NCI-H2029 treated with DMSO at 0.1 percent for 48 hours (cell line): Measurements from ENCODE around the gene MAP3K7.
A peak's percentile ranks its signal among the peaks of the same experiment; 100 is the strongest.

Experiments
- DNase-seq: peaks from one replicate; lab custom pipeline; 2025; lab: John Stamatoyannopoulos, UW

MAP3K7 gene

DNA sequence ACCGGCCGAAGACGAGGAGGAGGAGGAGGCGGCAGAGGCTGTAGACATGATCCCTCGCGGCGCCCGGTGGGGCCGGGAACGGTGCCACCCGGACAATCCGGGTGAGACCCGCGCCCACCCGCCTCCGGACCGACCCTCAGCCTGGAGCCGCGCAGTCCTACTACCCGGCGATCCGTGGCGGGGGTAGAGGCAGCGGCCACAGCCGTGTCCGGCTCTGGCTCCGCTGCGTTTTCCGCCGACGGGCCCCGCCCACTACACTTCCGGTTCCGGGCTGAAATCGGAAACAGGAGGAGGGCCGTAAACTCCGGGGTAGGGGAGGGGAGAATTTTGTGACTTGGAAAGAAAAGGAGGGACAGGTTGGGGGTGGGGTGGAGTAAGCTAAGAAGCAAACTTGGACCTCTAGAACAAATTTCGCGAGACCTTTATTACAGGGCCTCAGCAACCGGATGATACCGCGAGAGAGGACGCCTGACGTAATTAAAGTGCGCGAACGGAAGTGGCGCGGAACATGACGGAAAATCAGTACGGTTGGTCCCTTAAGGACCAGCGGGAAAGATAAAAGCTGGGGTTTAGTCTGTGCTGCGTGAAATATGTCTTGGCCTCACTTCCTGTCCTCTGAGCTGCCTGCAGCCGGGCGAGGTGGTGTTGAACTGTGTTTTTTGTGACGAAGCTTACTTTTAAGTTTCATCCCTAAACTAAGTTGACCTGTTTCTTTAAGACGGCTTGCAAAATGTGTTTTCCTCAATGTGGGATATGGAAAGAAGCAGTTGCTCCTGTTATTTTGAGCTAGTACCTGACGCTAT, at the start of gene MAP3K7:
TSS of gene MAP3K7 (minus strand) at position 237 of the 803 bp plus-strand sequence. CDS start at position 48, 189 bp downstream.
- DNase-seq = peak; percentile 89

DNA sequence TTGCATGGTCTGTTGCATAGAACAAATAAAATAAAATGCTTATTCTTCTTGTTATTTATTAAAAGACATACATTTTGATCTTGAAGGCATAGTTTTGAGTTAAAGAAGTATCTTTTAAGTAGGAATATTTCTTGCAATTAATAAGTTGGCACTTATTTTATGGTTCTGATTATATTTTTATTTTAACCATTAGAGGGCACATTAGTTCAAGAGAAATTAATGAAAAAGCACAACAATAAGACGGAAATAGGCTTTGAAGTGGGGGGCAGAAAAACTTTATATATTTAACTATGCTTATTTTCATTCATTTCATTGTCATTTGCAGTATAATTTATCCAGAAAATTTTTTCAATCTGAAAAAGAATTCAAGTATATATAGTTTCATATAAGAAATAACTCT, 44.2 kb upstream of the MAP3K7 start:
- DNase-seq = no peak

DNA sequence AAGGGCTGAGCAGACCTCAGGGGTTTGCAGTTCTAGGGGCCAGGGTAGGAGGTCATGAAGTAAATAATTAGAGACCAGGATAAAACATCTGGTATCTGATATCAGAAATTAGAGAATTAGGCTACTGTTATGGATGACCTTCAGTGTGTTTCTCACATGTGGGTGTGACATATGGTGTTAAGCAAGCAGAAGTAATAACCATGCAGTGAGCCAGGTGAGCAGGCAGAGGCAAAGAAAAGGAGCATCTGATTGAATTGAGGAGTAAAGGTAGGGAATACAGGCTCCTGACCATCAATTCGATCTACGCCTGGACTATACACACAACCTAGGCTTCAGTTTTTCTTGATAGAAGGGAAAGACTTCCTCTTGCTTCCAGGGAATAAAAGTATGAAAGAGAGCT, 34.7 kb upstream of the MAP3K7 start:
- no peak for DNase-seq

DNA sequence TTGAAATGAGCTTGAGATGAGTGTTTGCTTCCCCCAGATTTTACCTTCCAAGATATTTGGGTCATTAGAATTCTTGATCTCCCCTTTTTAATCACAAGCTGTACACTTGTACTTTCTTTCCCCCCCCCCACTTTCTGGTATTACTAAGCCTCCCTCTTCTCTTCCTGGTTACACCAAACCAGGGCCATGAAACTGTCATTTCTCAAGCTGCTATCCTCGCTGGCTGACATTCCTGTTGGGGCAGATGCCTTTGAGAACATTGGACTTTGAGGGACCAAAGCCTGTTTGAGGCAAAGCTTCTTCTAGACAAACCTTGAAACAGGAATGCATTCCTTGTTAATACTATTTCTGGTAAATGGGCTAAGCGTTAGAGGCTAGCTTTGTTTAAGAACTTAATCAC, 32.3 kb upstream of the MAP3K7 start:
- DNase-seq = no peak

DNA sequence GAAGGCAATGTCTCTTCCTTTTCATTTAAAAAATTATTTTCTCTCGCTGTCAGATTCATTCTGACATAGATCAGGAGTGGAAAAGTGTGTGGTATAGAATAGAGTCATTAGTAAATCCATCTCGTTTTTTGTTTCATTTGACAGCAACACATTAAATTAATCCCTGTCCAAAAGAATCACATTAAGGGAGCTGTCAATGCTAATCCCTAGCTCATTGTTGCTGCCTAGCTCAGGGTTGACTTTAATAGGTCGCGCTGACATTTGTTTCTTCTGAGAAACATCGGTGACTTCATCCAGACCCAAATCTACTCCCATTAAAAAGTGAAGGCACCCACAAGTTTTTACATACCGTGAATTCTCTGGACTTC, 25.4 kb upstream of the MAP3K7 start:
- no peak for DNase-seq

DNA sequence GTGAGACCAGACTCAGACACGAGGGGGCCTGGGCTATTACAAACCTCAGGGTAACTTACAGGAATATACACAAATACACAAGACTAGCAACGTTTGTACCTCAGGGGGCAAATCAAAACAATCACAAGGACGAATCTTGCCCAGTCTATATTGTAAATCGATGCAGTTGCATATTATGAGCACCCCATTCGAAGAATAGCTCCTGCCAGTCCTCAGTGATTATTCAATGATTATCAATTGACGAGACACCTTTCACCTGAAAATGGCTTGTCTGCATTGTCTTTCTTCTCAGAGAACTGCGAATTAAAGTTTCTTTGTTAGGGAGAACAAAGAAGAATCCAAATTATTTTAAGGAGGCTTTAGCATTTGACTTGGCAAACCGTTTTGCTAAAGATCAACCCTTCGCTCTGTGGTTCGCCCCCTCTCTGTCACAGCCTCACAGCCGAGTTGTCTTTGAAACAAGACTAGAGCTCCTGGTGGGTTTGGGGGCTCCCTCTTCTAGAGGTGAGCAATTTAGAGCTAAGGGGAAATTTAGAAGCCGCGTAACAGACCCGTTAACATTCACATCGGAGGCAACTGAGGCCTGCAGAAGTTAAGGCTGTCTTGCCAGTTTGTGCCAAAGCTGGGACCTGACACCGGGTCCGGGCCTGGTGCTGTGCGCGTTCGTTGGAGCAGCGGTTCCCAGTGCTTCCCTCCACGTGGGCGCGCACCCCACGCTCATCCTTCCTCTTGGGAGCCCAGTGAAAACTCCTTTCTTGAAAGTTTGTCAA, 24.9 kb upstream of the MAP3K7 start:
- DNase-seq = no peak

DNA sequence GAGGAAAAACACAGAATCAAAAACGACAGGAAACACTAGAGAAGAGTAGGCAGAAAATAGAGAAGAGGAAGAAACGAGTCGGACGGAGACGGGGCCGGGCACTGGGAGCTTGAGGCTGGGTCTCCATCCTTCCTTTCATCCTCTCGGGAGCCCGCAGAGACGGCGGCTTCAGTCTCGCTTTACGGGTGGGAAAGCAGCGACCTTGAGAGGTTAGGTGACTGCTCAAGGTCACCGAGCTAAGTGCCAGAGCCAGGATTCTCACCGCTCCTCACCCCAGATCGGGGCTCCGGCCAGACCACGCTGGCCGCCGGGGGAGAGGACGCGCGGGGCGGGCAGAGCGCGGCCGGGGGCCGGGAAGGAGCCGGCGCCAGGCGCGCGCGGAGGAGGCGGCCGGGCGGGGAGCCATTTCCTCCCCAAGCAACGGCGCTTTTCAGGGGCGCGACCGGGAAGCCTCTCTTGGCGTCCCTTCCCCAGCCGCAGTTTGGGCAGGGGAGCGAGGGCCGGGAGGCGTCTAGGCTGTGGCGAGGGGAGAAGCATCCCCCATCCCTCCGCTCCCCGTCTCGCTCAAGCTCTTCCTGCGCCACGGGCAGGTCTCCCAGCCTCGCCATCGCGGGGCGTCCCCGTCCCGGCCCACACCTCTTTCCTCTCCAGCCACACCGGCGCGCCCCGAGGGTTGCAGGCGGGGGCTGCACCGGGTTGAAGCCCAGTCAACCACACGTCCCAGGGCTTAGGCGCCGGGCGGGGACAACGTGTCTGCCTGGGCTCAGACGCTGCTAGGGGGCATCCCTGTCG, 24.1 kb upstream of the MAP3K7 start:
- DNase-seq = no peak

DNA sequence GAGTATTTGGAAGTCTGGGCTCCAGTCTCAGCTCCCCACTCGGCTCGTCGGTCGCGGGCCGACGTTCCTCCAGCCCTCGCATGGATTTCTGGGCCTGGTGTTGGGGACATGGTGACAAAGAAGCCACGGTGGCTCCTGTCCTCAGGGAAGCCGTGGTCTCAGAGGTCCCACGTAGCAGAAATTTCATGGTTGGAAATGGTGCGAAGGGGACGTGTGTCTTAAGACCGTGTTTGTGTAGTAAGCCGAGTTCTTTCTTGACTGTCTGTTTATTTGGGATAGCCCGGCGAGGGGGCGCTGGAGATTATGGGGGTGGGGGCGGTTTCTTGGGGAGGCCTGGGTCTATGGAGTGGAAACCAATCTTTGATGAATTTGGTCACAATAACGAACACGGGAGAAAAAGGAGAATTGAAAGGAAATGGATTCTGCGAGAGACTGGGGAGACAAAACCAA, 23.5 kb upstream of the MAP3K7 start:
- DNase-seq = no peak

DNA sequence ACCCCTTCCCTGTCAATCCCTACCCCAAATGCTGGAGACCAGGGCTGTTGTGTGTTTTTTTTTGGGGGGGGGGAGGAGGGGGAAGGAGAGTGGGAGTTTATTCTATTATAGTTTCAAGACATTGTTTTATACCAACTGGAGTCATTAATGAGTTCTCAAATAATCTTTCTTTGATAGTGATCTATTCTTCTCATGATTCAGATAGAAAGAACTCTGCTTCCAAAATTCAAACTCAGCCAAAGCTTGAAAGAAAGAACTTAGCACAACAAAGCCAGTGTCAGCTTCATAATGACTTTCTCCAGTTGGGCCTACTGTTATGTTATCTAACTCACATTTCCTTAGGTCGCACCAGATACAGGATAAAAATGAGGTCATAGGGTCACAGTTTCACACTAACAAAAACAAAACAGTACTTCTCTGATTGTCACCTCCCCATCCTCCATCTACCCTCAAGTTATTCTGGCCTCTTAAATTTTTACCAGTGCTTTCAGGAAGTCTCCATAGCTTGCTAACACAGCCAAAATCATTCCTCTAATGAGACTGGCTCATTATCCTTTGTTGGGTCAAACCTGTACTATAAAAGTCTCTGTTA, 19.0 kb upstream of the MAP3K7 start:
- no peak for DNase-seq

DNA sequence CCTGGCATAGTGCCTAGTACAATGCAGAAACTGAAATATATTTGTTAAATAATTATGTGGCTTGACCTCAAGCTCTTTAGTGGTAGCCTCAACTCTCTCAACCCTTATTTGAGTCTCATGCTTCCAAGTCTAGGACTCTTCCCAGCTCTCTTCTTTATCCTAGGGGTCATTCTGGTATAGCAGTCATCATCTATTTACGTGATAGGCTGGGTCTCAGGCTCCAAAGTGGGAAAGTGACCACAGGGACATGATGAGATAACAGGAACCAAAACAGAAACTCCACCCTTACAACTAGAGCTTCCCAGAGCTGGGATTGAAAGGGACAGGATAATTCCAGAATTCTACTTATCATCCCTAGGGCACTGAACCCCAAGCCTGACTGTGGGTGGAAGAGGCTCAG, 17.7 kb upstream of the MAP3K7 start:
- no peak for DNase-seq

DNA sequence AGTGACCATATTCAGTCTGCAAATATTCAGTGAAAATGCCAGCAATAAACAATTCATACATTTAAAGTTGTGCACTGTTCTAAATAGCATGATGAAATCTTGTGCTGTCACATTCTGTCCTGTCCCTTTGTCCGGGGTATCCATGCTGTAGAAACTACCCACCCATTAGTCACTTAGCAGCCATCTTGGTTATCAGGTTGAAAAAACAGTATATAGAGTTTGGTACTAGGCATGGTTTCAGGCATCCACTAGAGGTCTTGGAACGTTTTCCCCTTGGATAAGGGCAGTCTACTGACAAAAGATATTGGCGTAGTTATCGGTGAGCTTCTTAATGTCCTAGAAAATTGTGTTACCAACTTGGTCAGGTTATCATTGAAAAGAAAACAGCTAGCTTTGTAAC, 12.3 kb upstream of the MAP3K7 start:
- DNase-seq = no peak

DNA sequence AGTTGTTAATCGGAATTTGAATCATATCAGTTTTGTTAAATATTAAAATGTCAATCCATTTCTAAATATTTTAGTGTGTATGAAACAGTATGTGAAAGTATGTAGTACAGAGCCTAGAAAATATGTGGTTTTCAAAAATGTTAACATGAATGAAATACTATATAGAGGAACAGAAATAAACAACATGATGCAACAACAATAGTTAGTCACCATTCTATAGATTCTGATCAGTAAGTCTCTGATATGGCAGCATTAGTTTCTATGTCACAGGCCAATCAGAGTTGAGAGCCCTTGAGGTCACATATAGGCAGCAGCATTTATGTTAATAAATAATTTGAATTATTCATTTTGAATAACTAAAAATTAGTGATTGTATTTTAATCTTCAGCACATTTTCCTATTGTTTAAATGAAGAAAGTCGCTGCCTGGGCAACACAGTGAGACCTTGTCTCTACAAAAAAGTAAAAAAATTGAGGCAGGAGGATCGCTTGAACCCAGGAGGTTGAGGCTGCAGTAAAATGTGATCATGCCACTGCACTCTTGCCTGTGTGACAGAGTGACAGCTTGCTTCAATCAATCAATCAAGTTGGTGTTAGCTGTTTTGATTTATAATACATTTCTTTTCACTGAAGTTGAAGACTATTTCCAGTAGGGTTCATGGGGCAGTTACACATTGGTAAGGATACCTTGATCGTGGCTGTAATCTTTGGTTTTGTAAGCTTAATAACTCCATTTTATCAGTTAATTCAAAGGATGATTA, 11.5 kb upstream of the MAP3K7 start:
- no peak for DNase-seq

DNA sequence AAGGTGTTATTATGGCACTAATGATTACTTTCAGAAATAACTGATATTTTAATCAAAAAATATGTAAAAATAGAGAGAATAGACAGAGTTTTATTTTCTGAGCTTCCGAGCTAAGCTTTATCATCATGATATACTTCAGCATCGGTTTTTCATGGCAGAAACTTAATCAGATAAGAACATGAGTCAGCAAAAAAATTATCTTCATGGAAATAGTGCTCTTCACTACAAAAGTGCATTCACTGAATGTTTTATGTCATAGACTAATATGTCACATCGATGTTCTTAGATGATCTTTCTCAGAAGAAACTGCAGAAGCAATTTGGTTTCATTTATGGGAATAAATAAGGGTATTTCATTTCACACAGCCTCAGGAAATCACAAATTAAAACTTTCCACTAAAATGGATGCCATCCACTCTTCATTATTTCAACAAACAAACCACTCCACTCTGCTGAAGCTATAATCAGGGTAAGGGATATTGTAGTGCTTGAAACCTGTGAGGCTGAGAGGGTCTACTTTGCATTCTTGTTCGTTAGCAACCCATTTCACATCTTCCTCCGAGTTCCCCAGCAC, 10.2 kb upstream of the MAP3K7 start:
- DNase-seq = no peak

DNA sequence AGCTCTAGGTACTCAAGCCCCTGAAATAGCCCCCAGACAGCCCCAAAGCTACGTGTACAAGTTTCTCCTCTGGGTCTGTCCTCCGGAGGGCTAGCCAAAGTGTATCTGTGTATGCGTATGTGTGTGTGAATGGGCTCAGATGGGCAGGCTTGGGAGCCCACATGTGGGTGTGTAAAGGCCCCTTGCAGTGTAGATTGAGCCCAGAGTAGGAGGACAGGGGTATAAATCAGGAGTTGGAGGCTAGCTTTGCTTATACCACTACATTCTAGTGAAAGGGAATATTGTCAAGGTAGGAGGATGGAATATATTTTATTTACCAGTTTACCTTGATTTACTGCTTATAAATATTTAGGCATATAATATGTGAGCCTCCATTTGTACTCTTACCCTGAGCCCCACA, 9.0 kb upstream of the MAP3K7 start:
- no peak for DNase-seq

DNA sequence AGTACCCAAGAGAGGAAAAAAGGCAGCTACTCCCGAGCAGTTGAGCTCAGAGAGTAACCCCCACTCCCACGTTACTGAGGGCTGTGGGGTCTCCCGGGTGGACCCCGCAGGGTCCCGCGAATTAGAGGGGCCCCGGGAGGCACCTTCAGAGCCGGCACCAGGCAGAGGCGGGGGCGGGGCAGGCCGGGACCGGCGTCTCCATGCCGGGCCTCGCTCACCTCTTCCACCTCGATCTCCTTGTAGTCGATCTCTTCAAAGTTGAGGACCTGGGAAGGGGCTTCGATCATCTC, 381 bp downstream of the MAP3K7 start:
- DNase-seq = no peak

DNA sequence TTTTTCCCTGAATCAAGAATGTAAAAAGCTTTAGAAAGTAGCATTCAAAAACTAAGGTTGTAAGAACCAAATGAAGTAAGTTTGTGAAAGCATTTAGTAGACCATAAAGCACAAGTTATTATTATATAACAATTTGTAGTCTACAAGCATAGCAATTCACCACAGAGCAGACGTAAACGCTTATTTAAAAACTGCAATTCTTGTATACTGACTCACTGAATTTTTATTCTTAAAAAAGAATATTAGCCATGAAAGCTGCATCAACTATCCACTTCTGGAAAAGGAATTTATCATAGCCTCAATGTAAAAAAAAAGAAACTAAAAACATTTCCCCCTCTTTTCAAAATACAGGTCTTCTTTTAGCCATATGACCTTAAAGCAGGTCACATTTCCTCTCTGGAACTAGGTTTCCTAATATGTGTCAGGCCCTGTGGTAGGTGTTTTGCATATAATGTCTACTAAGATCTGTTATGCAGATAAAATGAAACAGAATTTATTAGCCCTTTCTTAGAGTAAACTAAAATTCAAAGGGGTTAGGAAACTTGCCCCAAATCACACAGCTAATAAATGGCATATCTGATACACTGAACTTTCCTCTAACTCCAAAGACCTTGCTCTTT, 2.1 kb downstream of the MAP3K7 start:
- no peak for DNase-seq

DNA sequence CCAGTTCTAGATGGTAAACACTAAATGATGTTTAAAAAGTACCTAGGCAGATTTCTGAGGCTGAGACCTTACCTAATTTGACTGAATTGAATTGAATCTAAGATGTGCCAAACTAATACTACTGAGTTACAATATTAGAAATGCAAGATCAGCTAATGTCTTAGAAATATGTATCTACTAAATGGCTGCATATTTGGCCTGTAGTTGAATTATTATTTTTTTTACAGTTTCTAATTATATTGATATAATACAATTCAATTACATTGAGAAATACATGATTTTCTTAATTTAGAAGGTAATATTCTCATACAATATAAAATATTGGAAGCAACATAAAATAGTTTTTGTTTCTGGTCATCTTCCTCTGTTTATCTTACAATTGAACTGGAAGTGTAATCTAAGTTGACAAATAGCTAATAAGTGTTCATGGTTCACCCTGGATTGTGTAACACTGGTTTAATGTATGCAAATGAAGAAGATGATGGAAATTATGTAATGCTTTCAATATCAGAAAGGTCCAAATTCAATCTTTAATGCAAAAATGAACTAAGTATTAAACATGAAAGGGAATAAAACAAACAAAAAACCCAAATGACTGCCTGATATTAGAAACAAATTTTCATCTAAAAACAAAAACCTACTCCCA, 2.9 kb downstream of the MAP3K7 start:
- no peak for DNase-seq

DNA sequence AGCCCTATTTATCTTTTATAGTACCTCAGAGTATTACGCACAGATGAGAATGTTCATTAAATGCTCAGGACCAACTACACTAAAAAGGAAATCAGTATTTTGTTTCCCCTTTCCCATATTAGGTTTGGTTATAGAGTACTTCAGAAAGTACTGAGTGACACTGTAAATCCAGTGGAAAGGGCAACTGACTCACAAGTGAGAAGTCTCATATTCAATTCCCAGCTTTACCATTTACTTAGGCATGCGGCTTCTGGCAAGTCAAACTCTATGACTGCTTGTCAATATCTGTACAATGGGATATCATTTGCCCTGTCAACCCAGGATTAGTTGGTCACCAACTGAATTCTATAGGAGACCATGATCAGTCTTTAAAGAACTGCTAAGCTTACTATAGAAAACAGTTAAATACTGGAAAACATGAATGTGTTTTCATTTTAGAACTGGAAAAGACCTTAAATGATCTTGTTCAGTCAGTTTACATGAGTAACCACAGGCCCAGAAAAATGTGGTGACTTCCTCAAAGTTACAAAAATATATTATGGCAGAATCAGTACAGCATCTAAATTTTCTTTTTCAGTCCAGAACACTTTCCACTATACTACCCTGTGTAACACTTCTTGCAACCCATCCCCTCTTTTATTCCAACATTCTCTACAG, 3.6 kb downstream of the MAP3K7 start:
- no peak for DNase-seq

DNA sequence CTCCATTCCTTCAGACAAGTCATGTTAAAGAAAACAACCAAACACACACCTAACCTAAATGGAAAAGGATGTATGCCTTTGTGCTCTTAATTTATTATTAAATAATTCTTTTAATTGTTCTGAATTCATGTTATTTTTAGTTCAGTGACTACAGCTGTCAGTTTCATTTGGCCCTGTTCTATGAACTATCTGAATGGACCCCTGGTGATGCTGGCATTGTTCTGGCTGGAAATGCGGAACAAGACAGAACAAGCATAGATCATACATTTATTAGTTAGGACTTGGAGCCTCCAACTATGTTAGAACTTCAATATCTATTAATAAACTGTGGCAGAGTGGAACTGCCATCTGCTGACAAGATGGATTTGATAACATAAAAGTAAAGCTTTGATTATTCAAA, 5.7 kb downstream of the MAP3K7 start:
- DNase-seq = no peak
